ENCODE data around the gene SFXN2.

The SFXN2 gene

GRCh38 chr10:102776779-102777456 is 62.5 kb downstream of the SFXN2 start:
- peak; percentile 94 to 95 for DNase-seq (ENCODE audit: low read depth in 2 of 2)

- no peak for DNase-seq (ENCODE audit: low read depth in 2 of 2)
These were observed 63.4 kb downstream of the SFXN2 start for GRCh38 chr10:102777711-102778453.

- no peak for DNase-seq (ENCODE audit: low read depth in 2 of 2)
These were observed 64.3 kb downstream of the SFXN2 start for GRCh38 chr10:102778781-102779180.

- no peak for DNase-seq (ENCODE audit: low read depth in 2 of 2)
These were observed 65.5 kb downstream of the SFXN2 start for GRCh38 chr10:102779680-102780526.

GRCh38 chr10:102780527-102780808 is 66.0 kb downstream of the SFXN2 start:
- DNase-seq (ENCODE audit: low read depth in 2 of 2), result no peak

GRCh38 chr10:102781090-102781920 is 66.9 kb downstream of the SFXN2 start:
- no peak for DNase-seq (ENCODE audit: low read depth in 2 of 2)

- no peak for DNase-seq (ENCODE audit: low read depth in 2 of 2)
These were observed 67.6 kb downstream of the SFXN2 start for GRCh38 chr10:102781921-102782557.

GRCh38 chr10:102782673-102783551 is 68.5 kb downstream of the SFXN2 start:
- DNase-seq (ENCODE audit: low read depth in 2 of 2), result no peak

GRCh38 chr10:102783568-102783967 is 69.1 kb downstream of the SFXN2 start:
- DNase-seq (ENCODE audit: low read depth in 2 of 2), result no peak

- DNase-seq (ENCODE audit: low read depth in 2 of 2), result no peak
These were observed 71.4 kb downstream of the SFXN2 start for GRCh38 chr10:102785818-102786217.

GRCh38 chr10:102791754-102792395 is 77.4 kb downstream of the SFXN2 start:
- DNase-seq (ENCODE audit: low read depth in 2 of 2), result no peak
